Activated CD8-positive, alpha-beta memory T cell treated with anti-CD3 and anti-CD28 coated beads for 24 hours (primary cell): ENCODE results near the gene TMEM88.
A peak's percentile ranks its signal among the peaks of the same experiment; 100 is the strongest.

Experiments
- DNase-seq: peaks from one replicate; pipeline ENCODE4 v3.0.0-alpha.2; 2020

TMEM88 gene

GRCh38 chr17:7887038-7887481 is 32.2 kb downstream of the TMEM88 start:
- DNase-seq: no peak

GRCh38 chr17:7887482-7888183 is 32.8 kb downstream of the TMEM88 start:
- peak; percentile 91 for DNase-seq

- DNase-seq: peak; percentile 81
Measured at GRCh38 chr17:7888184-7888920, 33.5 kb downstream of the TMEM88 start, which contains the start of gene CHD3. Gene CHD3, plus strand, starts transcription at chr17:7888789. Its CDS starts 212 bp downstream, at chr17:7889001.

- DNase-seq: no peak
Measured at GRCh38 chr17:7889166-7889955, 34.5 kb downstream of the TMEM88 start.

GRCh38 chr17:7893187-7893880 is 38.5 kb downstream of the TMEM88 start:
- no peak for DNase-seq

- no peak for DNase-seq
Measured at GRCh38 chr17:7894226-7894625, 39.4 kb downstream of the TMEM88 start.

GRCh38 chr17:7894866-7895265 is 40.0 kb downstream of the TMEM88 start:
- DNase-seq: no peak

GRCh38 chr17:7897090-7897489 is 42.2 kb downstream of the TMEM88 start:
- no peak for DNase-seq

- DNase-seq: no peak
Measured at GRCh38 chr17:7897773-7898172, 42.9 kb downstream of the TMEM88 start.

GRCh38 chr17:7903154-7904103 is 48.6 kb downstream of the TMEM88 start:
- DNase-seq: no peak
